ENCODE data around the gene WIPF1. TPM values are rescaled to one million over a fixed set of nuclear protein-coding genes. Genes with fewer than 3 reads are reported as not detected.
A peak's percentile ranks its signal among the peaks of the same experiment; 100 is the strongest.

The WIPF1 gene
- total RNA-seq = 100 to 1,000 TPM; 483 to 484 TPM
- 100 to 1,000 TPM in 1 of 2 donors, 10 to 100 TPM in 1; 79.2 to 169 TPM for polyA plus RNA-seq

- peaks cover 24 to 45% of the 10 kb centered on the region in 2 donors for H3K36me3 Mint-ChIP-seq
- Histone ChIP-seq H3K27ac (ENCODE audit: low read depth, low read length) (peak within 1 kb of the TSS; percentile 89), H3K4me3 (ENCODE audit: low read length in 2 of 2) (peak within 1 kb of the TSS; percentile 80 to 93), H3K36me3 (ENCODE audit: insufficient read depth, low read length) (no peaks in the 10 kb centered on the region), H3K9me3 (ENCODE audit: control insufficient read depth in 1 of 2, low read length in 2 of 2) (no peaks in the 10 kb centered on the region), H3K4me1 (ENCODE audit: insufficient read depth, low read length) (peaks cover 63% of the 10 kb centered on the region), H3K27me3 (ENCODE audit: insufficient read depth, low read length) (no peaks in the 10 kb centered on the region)
- peak within 1 kb of the TSS; percentile 92 to 100 (median 98) for H3K27ac Mint-ChIP-seq
- intact Hi-C loops (cut with micrococcal nuclease) = loop anchor here (1.0 to 10.0 kb wide), 4 partner anchors 35 to 633 kb away; partner anchors contain the start of genes GPR155 and SP3
- peaks cover 45 to 80% (median 55%) of the 10 kb centered on the region in 4 donors for H3K4me1 Mint-ChIP-seq
- H3K4me3 Mint-ChIP-seq = peak within 1 kb of the TSS; percentile 88 to 100 (median 98)
- ChIA-PET POLR2A (ENCODE audit: partially characterized antibody) (interaction anchor here (0.9 to 15.9 kb wide), 21 partner anchors 9 to 135 kb away, joined by 3 to 256 read pairs (median 9); partner anchors contain the start of gene GPR155), CTCF (ENCODE audit: partially characterized antibody) (interaction anchor here (0.9 to 21.7 kb wide), 20 partner anchors 13 to 136 kb away, joined by 3 to 430 read pairs (median 3); partner anchors contain the start of gene GPR155)
- peaks cover 0 to 2% (median 0%) of the 10 kb centered on the region in 8 donors for H3K9me3 Mint-ChIP-seq
- H3K27me3 Mint-ChIP-seq = peaks cover 0 to 1% of the 10 kb centered on the region in 2 donors
- DNase-seq = peak; percentile 80 to 86 (median 82)
Observed at GRCh38 chr2:174597345-174598047, at the start of gene WIPF1. TSS of gene WIPF1 (minus strand) at chr2:174597804. CDS start at chr2:174585573, 12,231 bp downstream.

- ChIA-PET POLR2A (ENCODE audit: partially characterized antibody) (no interaction called here), CTCF (ENCODE audit: partially characterized antibody) (no interaction called here)
- intact Hi-C loops (cut with micrococcal nuclease) = no loop called here
- Mint-ChIP-seq H3K27ac (no peak overlapping the region), H3K36me3 (peaks cover 9 to 17% of the 10 kb centered on the region in 2 donors), H3K4me3 (no peak overlapping the region), H3K9me3 (peaks cover 0 to 12% (median 4%) of the 10 kb centered on the region in 8 donors), H3K4me1 (peaks cover 4 to 15% (median 12%) of the 10 kb centered on the region in 4 donors), H3K27me3 (no peaks in the 10 kb centered on the region)
- H3K27me3 ChIP-seq (ENCODE audit: insufficient read depth, low read length) = no peaks in the 10 kb centered on the region
- H3K9me3 ChIP-seq (ENCODE audit: control insufficient read depth in 1 of 2, low read length in 2 of 2) = peaks cover 0 to 5% of the 10 kb centered on the region in 2 donors
- no peak overlapping the region for H3K4me3 ChIP-seq (ENCODE audit: low read length in 2 of 2)
- no peaks in the 10 kb centered on the region for H3K4me1 ChIP-seq (ENCODE audit: insufficient read depth, low read length)
- H3K36me3 ChIP-seq (ENCODE audit: insufficient read depth, low read length) = no peaks in the 10 kb centered on the region
- DNase-seq = no peak
- H3K27ac ChIP-seq (ENCODE audit: low read depth, low read length) = no peak overlapping the region
Observed at GRCh38 chr2:174645296-174645695, 47.7 kb upstream of the WIPF1 start.

- Mint-ChIP-seq H3K36me3 (peaks cover 4 to 11% of the 10 kb centered on the region in 2 donors), H3K4me3 (no peak overlapping the region), H3K9me3 (peaks cover 0 to 10% (median 2%) of the 10 kb centered on the region in 8 donors), H3K27ac (no peak overlapping the region), H3K4me1 (peaks cover 7 to 22% (median 18%) of the 10 kb centered on the region in 4 donors), H3K27me3 (no peaks in the 10 kb centered on the region)
- H3K27ac ChIP-seq (ENCODE audit: low read depth, low read length) = no peak overlapping the region
- no peak for DNase-seq
- H3K27me3 ChIP-seq (ENCODE audit: insufficient read depth, low read length) = no peaks in the 10 kb centered on the region
- intact Hi-C loops (cut with micrococcal nuclease) = no loop called here
- H3K4me1 ChIP-seq (ENCODE audit: insufficient read depth, low read length) = no peaks in the 10 kb centered on the region
- H3K9me3 ChIP-seq (ENCODE audit: control insufficient read depth in 1 of 2, low read length in 2 of 2) = peaks cover 0 to 5% of the 10 kb centered on the region in 2 donors
- ChIA-PET CTCF (ENCODE audit: partially characterized antibody) (no interaction called here), POLR2A (ENCODE audit: partially characterized antibody) (no interaction called here)
- H3K36me3 ChIP-seq (ENCODE audit: insufficient read depth, low read length) = no peaks in the 10 kb centered on the region
- H3K4me3 ChIP-seq (ENCODE audit: low read length in 2 of 2) = no peak overlapping the region
Observed at GRCh38 chr2:174644406-174644805, 46.8 kb upstream of the WIPF1 start.

- Histone ChIP-seq H3K9me3 (ENCODE audit: control insufficient read depth in 1 of 2, low read length in 2 of 2) (no peaks in the 10 kb centered on the region), H3K36me3 (ENCODE audit: insufficient read depth, low read length) (no peaks in the 10 kb centered on the region), H3K27ac (ENCODE audit: low read depth, low read length) (no peak overlapping the region), H3K4me3 (ENCODE audit: low read length in 2 of 2) (no peak overlapping the region), H3K4me1 (ENCODE audit: insufficient read depth, low read length) (no peaks in the 10 kb centered on the region), H3K27me3 (ENCODE audit: insufficient read depth, low read length) (no peaks in the 10 kb centered on the region)
- H3K36me3 Mint-ChIP-seq = peaks cover 3 to 6% of the 10 kb centered on the region in 2 donors
- no peak for DNase-seq
- peaks cover 9 to 28% (median 24%) of the 10 kb centered on the region in 4 donors for H3K4me1 Mint-ChIP-seq
- CTCF ChIA-PET (ENCODE audit: partially characterized antibody) = interaction anchor here (0.7 to 1.0 kb wide), 2 partner anchors 9 to 54 kb away, joined by 3 to 4 read pairs; no protein-coding TSS in a partner anchor
- peaks cover 0 to 2% (median 0%) of the 10 kb centered on the region in 8 donors for H3K9me3 Mint-ChIP-seq
- H3K4me3 Mint-ChIP-seq = no peak overlapping the region
- POLR2A ChIA-PET (ENCODE audit: partially characterized antibody) = interaction anchor here (0.6 kb wide), 1 partner anchor 11 kb away, joined by 3 read pairs; no protein-coding TSS in a partner anchor
- H3K27me3 Mint-ChIP-seq = no peaks in the 10 kb centered on the region
- H3K27ac Mint-ChIP-seq = no peak overlapping the region
- intact Hi-C loops (cut with micrococcal nuclease) = no loop called here
Observed at GRCh38 chr2:174643356-174643755, 45.8 kb upstream of the WIPF1 start.

- intact Hi-C loops (cut with micrococcal nuclease) = no loop called here
- no peak overlapping the region for H3K27ac ChIP-seq (ENCODE audit: low read depth, low read length)
- peaks cover 0 to 2% (median 0%) of the 10 kb centered on the region in 8 donors for H3K9me3 Mint-ChIP-seq
- no peak overlapping the region for H3K4me3 ChIP-seq (ENCODE audit: low read length in 2 of 2)
- no peaks in the 10 kb centered on the region for H3K36me3 ChIP-seq (ENCODE audit: insufficient read depth, low read length)
- ChIA-PET CTCF (ENCODE audit: partially characterized antibody) (interaction anchor here (1.3 kb wide), 1 partner anchor 57 kb away, joined by 5 read pairs; no protein-coding TSS in a partner anchor), POLR2A (ENCODE audit: partially characterized antibody) (no interaction called here)
- peaks cover 16 to 39% (median 31%) of the 10 kb centered on the region in 4 donors for H3K4me1 Mint-ChIP-seq
- no peaks in the 10 kb centered on the region for H3K36me3 Mint-ChIP-seq
- H3K4me1 ChIP-seq (ENCODE audit: insufficient read depth, low read length) = peaks cover 10% of the 10 kb centered on the region
- H3K9me3 ChIP-seq (ENCODE audit: control insufficient read depth in 1 of 2, low read length in 2 of 2) = no peaks in the 10 kb centered on the region
- H3K27ac Mint-ChIP-seq = peak overlapping the region in 1 of 7 donors; percentile 7
- H3K4me3 Mint-ChIP-seq = no peak overlapping the region
- H3K27me3 Mint-ChIP-seq = no peaks in the 10 kb centered on the region
- no peak for DNase-seq
- H3K27me3 ChIP-seq (ENCODE audit: insufficient read depth, low read length) = no peaks in the 10 kb centered on the region
Observed at GRCh38 chr2:174641168-174641567, 43.6 kb upstream of the WIPF1 start.

- H3K4me1 Mint-ChIP-seq = peaks cover 33 to 78% (median 45%) of the 10 kb centered on the region in 4 donors
- H3K4me3 Mint-ChIP-seq = peak overlapping the region in 2 of 8 donors; percentile 37 to 63
- ChIA-PET POLR2A (ENCODE audit: partially characterized antibody) (interaction anchor here (1.1 kb wide), 1 partner anchor 45 kb away, joined by 3 read pairs; no protein-coding TSS in a partner anchor), CTCF (ENCODE audit: partially characterized antibody) (interaction anchor here (1.0 to 1.9 kb wide), 2 partner anchors 46 to 56 kb away, joined by 3 to 4 read pairs; no protein-coding TSS in a partner anchor)
- no peaks in the 10 kb centered on the region for H3K27me3 ChIP-seq (ENCODE audit: insufficient read depth, low read length)
- peaks cover 0 to 2% (median 0%) of the 10 kb centered on the region in 8 donors for H3K9me3 Mint-ChIP-seq
- H3K27me3 Mint-ChIP-seq = no peaks in the 10 kb centered on the region
- H3K36me3 ChIP-seq (ENCODE audit: insufficient read depth, low read length) = no peaks in the 10 kb centered on the region
- DNase-seq = no peak
- no peak overlapping the region for H3K4me3 ChIP-seq (ENCODE audit: low read length in 2 of 2)
- peaks cover 7 to 22% of the 10 kb centered on the region in 2 donors for H3K36me3 Mint-ChIP-seq
- H3K4me1 ChIP-seq (ENCODE audit: insufficient read depth, low read length) = peaks cover 32% of the 10 kb centered on the region
- H3K27ac ChIP-seq (ENCODE audit: low read depth, low read length) = no peak overlapping the region
- H3K9me3 ChIP-seq (ENCODE audit: control insufficient read depth in 1 of 2, low read length in 2 of 2) = no peaks in the 10 kb centered on the region
- peak overlapping the region; percentile 52 to 92 (median 84) for H3K27ac Mint-ChIP-seq
- intact Hi-C loops (cut with micrococcal nuclease) = no loop called here
Observed at GRCh38 chr2:174636987-174637386, 39.4 kb upstream of the WIPF1 start.

All from CD4-positive, alpha-beta memory T cell (primary cell).